GM19099 (cell line): Measurements from ENCODE around the gene SPACA7.

ENCODE experiments used
- POLR2A ChIP-seq: IDR thresholded peaks from 3 replicates; pipeline ENCODE4 v1.6.1; 2011; ENCODE audit warnings: low read depth; ENCODE audit not compliant: insufficient read length; ENCODE audit errors: extremely low read depth

The SPACA7 gene

DNA sequence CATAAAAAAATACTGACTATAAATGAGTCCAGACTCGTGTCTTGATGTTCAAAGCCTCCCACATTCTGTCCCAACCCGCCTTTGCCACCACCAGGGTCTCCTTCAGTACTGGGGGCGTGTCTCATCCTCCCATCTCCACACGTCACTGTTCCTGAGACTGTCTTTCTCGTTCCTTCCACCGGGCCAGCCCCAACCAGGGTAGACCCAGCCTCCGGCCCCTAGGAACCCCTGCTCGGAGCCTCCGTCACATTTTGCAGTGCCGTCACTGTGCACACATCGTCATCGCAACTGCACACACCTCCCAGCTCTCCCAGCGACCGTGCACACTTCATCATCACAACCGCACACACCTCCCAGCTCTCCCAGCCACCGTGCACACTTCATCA is 73.4 kb downstream of the SPACA7 start:
- no peak for TF ChIP-seq POLR2A

DNA sequence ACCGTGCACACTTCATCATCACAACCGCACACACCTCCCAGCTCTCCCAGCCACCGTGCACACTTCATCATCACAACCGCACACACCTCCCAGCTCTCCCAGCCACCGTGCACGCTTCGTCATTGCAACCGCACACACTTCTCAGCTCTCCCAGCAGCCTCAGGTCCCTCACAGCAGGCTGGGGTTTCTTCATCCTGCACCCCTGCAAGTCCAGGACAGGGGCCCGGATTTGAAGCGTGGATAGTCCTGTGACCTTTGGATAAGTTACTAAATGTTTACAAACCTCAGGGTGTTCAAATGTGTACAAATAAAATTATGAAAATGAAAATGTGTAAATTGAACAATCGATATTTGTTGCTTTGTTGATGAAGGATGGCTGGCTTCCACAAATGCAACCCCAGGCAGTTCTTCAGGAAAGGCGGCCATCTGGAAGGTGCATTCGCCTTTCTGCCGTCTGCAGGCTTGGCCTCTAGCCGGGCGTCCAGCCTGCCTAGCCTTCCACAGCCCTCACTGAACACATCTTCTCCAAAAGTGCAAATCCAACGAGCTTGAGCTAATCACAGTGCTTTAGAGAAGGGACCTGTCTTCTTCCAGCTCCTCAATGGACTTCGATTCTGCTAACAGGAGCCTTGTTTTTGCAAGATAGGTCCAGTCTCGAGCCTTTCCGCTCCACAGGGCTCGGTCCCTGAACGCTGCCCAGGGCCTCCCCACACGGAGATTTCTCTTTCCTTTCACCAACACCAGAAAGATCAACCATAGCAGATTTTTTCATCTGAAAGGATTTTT is 74.2 kb downstream of the SPACA7 start:
- no peak for TF ChIP-seq POLR2A

DNA sequence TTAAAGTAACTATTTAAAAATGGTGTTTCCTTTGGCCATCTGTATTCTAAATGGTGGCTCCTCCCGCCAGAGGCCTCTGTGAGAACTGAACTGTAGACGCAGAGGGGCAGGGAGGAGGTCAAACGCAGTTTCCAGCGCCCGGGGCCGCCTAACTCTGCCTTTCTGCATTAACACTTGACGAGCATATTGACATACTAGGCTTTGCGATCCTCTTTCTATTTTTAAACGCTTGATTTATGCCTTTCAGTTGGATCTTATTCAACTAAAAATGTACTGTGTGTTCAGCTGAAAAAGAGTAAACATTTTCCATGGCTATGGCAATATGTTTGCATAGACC is 74.7 kb downstream of the SPACA7 start:
- TF ChIP-seq POLR2A = no peak

DNA sequence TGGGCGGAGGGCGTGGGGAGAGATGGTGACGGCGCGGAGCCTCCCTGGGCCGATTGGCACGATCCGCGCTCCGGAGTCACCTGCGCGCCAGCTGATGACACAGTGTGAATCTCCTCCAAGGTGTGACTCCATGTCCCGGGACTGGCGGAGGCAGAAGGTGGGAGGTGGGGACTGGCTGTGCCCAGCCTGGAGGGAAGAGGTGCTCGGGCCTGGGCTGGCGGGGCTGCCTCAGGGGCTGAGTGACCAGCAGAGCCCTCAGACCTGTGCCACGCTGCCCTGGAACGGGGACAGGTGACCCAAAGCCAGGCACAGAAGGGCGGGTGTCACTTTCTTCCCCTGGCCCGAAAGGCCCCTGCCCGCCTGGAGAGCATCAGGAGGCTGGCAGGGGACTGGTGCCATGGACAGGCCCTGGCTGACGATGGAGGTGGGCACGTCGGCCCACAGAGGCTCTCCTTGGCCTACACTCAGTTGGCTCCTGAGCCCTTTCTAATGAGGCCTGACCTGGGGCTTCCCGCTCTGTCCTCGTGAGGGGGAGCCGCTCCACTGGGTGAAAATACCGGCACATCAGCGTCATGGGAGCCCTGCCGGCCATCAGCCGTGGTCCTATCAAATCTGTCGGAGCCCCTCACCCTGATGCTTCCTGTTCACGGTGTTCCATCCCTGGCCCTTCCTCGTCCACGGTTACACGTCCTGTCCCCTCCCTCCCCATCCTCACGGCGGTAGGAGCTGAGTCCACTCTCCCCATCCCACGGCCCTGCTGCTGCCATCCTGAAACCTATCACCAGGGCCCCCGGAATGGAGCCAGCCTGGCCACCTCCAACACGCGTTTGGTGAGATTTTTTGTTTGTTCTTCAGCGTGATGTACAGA is 75.6 kb downstream of the SPACA7 start:
- TF ChIP-seq POLR2A = no peak

DNA sequence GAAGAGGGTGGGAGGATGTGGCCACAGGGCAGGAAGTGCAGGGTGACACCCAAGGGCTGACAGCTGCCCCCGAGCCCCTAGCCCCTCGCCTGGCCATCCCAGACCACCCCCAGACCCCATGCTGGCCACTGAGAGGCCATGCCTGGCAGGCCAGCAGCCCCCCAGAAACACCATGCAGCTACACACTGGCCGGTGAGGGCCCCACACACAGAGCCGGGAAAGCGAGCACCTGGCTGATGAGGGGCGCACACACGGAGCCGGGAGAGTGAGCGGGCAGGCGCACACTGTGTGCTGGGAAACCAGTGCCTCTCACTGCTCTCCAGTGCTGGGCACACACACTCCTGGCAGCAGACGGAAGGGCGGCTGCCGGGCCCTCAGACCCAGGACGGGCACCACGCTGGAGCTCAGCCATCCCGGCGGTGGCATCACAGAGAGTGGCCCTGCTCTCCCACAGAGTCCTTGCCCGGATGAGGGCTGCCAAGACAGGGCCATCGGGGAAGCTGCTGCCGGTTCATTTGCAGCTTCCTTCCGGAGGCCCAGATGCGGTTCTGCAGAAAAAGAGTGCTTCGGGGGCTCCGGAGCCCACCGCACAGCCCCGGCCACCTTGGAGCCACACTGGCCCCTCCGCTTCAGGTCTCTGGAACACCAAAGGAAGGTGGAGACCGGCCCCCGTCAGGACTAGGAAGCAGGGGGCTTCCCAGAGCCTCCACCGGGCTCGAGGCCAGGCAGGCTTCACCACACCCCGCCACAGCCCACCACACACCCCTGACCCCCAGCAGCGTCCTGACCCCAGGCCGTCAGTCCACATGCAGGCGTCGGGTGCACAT is 76.4 kb downstream of the SPACA7 start:
- TF ChIP-seq POLR2A = no peak

DNA sequence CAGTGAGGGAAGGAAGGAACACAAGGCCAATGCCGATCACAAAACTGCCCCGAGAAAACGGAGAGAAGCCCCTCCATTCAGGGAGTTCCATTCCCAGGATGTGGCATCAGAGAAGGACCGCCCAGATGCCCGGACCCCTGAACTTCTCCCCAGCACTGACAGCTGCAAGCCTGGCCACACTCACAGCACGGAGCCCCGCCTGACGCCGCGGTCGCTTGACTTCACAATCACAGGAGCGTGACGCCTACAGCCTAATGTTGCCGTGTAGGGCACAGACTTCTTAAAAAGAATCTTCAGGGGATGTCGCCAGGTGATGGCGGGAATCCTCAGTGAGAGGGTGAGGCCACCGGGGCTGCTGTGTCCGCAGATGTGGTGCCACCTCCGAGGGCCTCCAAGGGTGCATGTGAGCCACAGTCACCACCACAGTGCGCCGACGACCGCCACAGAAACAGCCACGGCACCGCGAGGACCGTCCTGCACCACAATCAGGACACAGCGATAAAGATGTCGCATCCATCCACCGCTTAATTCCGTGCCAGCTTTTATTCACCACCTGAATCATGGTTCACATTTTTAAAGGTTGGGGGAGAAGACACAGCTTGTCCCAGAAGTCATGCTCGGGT is 77.2 kb downstream of the SPACA7 start:
- no peak for TF ChIP-seq POLR2A

DNA sequence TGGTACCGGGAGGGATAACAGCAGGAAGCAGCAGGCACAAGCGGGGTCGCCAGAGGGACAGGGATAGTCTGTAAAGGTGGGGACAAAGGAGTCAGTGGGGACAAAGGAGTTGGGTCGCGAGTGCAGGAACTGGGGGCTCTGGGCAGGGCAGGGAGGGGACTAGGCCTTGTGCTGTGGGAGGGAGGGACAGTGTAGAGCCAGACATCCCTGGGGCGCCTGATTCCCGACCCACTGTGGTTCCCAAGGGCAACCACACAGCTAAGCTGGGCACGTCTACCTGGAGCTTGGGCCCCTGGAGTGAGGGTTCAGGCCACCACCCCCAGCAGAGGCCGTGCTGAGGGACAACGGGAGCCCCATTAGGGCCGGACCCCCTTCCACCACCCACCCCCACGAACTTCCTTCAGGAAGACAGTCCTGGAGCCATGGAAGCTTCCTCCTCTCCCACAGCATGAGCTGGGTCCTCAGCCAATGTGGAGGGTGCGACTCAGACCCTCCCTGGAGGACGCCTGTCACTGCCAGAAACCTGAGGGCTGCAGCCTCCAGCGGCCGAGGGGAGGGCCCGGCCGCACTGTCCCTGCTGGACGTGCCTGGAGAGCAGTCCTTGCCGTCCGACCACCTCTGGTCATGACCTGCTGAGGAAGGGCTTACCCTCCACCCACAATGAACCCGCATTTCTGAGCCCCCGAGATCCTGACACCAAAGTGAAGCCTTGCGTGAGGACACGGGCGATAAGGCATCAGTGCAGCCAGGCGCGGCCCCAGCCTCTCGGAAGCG is 77.9 kb downstream of the SPACA7 start:
- no peak for TF ChIP-seq POLR2A

DNA sequence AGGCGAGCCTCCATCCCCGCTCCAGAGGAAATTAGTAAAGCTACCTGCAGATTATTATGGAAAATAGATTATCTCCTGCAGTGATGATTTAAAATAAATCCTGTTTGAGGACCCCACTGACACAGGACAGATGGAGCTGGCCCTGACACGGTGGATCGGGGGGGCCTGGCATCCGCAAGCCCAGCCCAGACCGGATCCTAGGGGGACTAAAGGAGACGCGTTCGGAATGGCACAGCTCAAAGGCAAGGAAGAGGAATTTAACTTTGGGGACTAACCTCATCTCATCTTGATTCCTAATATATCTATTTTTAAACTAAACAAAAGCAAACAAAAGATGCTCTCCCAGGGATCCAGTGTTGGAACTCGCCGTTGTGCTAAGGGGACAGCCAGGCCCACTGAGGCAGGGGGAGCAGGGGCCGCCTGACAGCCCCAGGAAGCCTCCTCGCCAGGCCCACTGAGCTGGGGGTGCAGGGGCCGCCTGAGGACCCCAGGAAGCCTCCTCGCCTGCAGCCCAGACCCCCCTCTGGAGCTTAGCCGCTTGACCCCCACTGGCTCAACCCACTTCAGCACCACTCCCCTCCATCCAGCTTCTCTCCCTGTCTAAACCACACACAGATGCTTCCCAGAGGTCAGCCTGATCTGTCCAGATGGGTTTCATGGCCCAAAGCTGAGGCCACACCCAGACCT is 78.6 kb downstream of the SPACA7 start:
- TF ChIP-seq POLR2A = no peak

DNA sequence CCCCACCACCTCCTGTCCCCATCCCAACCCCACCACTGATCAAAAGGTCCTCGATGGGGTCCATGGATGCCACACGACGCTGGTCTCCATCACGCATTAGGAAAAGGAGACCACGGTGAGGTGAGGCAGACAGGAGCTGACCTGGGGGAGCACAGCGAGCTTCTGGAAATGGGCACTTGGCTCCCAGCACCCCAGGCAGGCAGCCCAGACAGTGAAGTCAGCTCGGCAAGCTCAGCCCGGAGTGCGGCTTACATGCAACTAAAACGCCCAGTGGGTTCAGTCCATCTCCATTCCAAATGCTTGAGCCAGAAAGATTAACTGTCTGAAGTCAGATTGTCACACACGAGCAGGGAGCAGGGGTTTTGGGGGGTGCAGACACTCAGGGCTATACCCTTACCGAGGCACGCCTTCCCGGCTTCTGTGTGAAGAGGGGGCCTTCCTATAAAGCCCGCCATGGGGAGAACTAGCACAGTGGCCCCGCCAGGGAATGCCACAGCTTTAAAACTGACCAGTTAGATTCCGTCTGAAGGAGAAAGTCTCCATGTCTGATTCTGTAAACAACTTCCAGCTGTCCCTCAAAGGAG is 79.4 kb downstream of the SPACA7 start:
- no peak for TF ChIP-seq POLR2A

DNA sequence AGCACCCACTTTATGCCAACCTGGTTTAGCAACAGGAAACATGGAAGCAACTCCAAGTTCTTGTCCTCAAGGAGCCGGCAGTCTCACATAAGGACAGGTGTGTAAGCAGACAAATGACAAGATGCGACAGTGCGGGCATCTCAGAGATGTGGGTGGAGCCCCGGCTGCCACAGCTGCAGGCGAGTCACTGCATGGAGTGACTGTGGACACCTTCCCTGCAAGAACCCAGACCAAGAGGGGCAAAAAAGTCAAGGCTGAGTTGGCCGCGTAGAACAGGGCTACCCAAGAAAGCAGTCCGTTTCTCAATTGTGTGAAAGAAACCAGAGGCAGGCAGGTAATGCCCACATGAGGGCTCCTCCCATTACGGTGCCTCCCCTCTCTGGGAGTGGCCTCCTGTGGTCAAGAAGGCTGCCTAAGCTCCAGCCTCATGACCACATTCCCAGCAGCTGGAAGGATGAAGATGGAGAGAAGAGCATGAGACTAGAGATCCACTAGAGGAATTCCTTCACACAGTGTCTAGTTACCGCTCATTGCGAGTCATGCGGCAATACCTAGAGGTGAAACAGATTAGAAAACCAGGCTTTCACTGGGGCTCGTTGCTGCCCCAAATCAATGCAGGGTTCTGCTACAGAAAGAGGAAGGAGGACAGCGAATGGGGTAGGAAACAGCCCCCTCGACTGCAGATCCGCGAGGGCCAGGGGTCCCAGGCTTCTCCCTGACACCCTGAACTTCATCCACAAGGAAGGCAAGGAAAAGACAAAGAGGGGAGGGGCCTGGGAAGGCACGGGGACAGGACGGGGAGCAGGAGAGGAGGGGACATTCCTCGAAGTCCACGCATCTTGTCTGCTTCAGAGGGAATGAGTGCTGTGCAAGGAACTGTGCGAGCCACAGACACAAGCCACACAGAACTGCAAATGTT is 80.2 kb downstream of the SPACA7 start:
- no peak for TF ChIP-seq POLR2A

DNA sequence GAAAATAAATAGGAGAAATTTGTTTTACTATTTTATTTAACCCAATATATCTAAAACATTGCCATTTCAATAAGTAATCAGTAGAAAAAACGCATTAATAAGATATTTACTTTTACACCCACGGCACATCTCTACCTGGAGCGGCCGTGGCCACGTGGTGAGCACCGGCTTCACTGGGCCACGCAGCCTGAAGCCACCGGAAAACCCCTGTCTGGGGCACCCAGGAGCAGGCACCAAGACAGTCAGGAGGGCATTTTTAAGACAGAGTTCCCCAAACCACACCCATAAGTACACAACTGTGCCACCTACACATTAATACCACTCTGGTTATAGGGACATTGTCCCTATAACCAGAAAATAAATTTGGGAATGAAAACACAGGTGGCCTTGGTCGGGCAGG is 80.9 kb downstream of the SPACA7 start:
- TF ChIP-seq POLR2A = no peak

DNA sequence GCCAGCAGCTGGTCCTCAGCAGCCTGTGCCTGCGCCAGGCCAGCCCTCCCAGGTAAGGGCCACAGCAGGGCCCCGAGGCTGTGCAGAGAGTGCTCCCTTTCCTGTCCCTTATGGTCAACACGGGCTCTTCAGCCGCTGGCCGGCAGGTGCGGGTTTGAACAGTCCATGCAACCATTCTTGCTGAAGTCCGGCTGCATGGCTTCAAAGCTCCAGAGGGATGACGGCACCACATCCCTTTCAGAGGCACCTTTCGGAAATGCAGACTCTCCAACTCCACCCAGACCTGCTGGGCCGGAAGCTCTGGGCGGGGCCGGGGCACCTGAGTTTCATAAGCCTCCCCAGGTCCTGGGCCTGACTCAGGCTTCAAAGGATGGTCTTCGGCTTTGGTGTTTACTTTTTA is 81.3 kb downstream of the SPACA7 start:
- TF ChIP-seq POLR2A = no peak
